HG02981 (cell line): ENCODE data around the gene AFTPH.
A peak's percentile ranks its signal among the peaks of the same experiment; 100 is the strongest.

Source experiments
- ATAC-seq: cut with Tn5 transposase; IDR thresholded peaks from one replicate; pipeline ENCODE4 v1.9.1; 2021; ENCODE audit warnings: mild to moderate bottlenecking, moderate library complexity; ENCODE audit not compliant: unreplicated experiment

The AFTPH gene

GRCh38 chr2:64627860-64628841, 104.0 kb downstream of the AFTPH start:
- ATAC-seq: no peak

GRCh38 chr2:64629329-64629781, 105.2 kb downstream of the AFTPH start:
- ATAC-seq: no peak

- no peak for ATAC-seq
Observed at GRCh38 chr2:64629875-64630274, 105.7 kb downstream of the AFTPH start.

- no peak for ATAC-seq
Observed at GRCh38 chr2:64630752-64631151, 106.6 kb downstream of the AFTPH start.

- no peak for ATAC-seq
Observed at GRCh38 chr2:64631771-64632170, 107.6 kb downstream of the AFTPH start.

GRCh38 chr2:64632835-64633819, 109.0 kb downstream of the AFTPH start:
- no peak for ATAC-seq

GRCh38 chr2:64634345-64635267, 110.5 kb downstream of the AFTPH start:
- ATAC-seq: no peak

GRCh38 chr2:64635976-64636911, 112.1 kb downstream of the AFTPH start:
- peak; percentile 68 for ATAC-seq

- peak; percentile 57 for ATAC-seq
Observed at GRCh38 chr2:64637000-64637635, 113.0 kb downstream of the AFTPH start.

GRCh38 chr2:64637931-64638330, 113.8 kb downstream of the AFTPH start:
- ATAC-seq: no peak

- no peak for ATAC-seq
Observed at GRCh38 chr2:64638502-64639120, 114.5 kb downstream of the AFTPH start.

GRCh38 chr2:64639691-64640090, 115.6 kb downstream of the AFTPH start:
- ATAC-seq: no peak

- no peak for ATAC-seq
Observed at GRCh38 chr2:64640153-64641044, 116.3 kb downstream of the AFTPH start.

GRCh38 chr2:64641599-64641998, 117.5 kb downstream of the AFTPH start:
- ATAC-seq: no peak
